Spleen (tissue), 11 donors: ENCODE measurements around the gene ATXN1. TPM values are rescaled to one million over a fixed set of nuclear protein-coding genes. Genes with fewer than 3 reads are reported as not detected.

Experiments
- DNase-seq: peaks from one replicate; pipeline ENCODE4 v3.0.0-alpha.2; 2020
- H3K27ac ChIP-seq, 8 donors: fragments of 200-600 bp; sonication (generic) in 7 of 8; 1 replicate in 4 of 8; 2 replicates in 4 of 8; pipeline versions ENCODE4 v1.5.0 to v1.8.0; 2016 to 2021; ENCODE audit warnings: inconsistent platforms in 4 of 8, mild to moderate bottlenecking in 4 of 8, moderate library complexity in 1 of 8
- H3K27me3 ChIP-seq, 7 donors: fragments of 200-600 bp; sonication (generic) in 6 of 7; replicated peaks in 1 of 7; 1 replicate in 4 of 7; 2 replicates in 3 of 7; pipeline versions ENCODE4 v1.5.0 to v1.8.0; 2016 to 2021; ENCODE audit warnings: inconsistent platforms in 3 of 7, mild to moderate bottlenecking in 1 of 7
- H3K36me3 ChIP-seq, 6 donors: fragments of 200-600 bp; sonication (generic) in 5 of 6; 1 replicate in 4 of 6; 2 replicates in 2 of 6; pipeline versions ENCODE4 v1.5.0 to v1.8.0; 2016 to 2021; ENCODE audit warnings: inconsistent platforms in 2 of 6
- H3K4me1 ChIP-seq, 6 donors: fragments of 200-600 bp; sonication (generic) in 5 of 6; 1 replicate in 3 of 6; 2 replicates in 3 of 6; pipeline versions ENCODE4 v1.5.0 to v1.8.0; 2016 to 2021; ENCODE audit warnings: inconsistent platforms in 3 of 6
- H3K4me3 ChIP-seq, 8 donors: fragments of 200-600 bp; sonication (generic) in 7 of 8; 1 replicate in 4 of 8; 2 replicates in 4 of 8; pipeline versions ENCODE4 v1.5.0 to v1.8.0; 2016 to 2021; ENCODE audit warnings: inconsistent platforms in 4 of 8, mild to moderate bottlenecking in 4 of 8, moderate library complexity in 2 of 8
- H3K9me3 ChIP-seq, 8 donors: fragments of 200-600 bp; sonication (generic) in 7 of 8; 1 replicate in 4 of 8; 2 replicates in 4 of 8; pipeline versions ENCODE4 v1.5.0 to v1.8.0; 2016 to 2021; ENCODE audit warnings: inconsistent platforms in 4 of 8
- POLR2A ChIP-seq, 3 donors: fragments of 450-650 bp; IDR thresholded peaks; one replicate each; pipeline ENCODE4 v1.5.1; 2017; ENCODE audit warnings: antibody characterized with exemption in 3 of 3, mild to moderate bottlenecking in 1 of 3
- POLR2AphosphoS5 ChIP-seq, 3 donors: sonication (generic); formaldehyde crosslinking; IDR thresholded peaks; one replicate each; pipeline ENCODE4 v1.5.1; 2017; ENCODE audit warnings: antibody characterized with exemption in 3 of 3
- WGBS, 5 donors: extraction: QIAGEN DNeasy Blood & Tissue Kit in 3 of 5; methylation state at CpG; one replicate each; pipeline versions ENCODE4 v1.1.5 to v1.1.7; 2013 to 2018; 5-methylcytosine and 5-hydroxymethylcytosine counted together
- intact Hi-C: fragments of 100-400 bp; cut with DNase I; formaldehyde crosslinking; loops from one replicate; pipeline ENCODE4 v1.15.0; 2023; ENCODE audit warnings: low total_unique reads
- polyA plus RNA-seq, 3 donors: library from polyadenylated mRNA; stranded (reverse); fragments of 200-250 nt; gene quantifications; one replicate each; pipeline ENCODE4 v1.2.1, GENCODE V29; 2013
- total RNA-seq, 7 donors: library from RNA; depleted of rRNA in 3 of 7; stranded (reverse); fragments of >200 nt in 3 of 7; fragmentation: NEBNext Ultra II Directional in 4 of 7; extraction: Animal tissue kit (Norgen Biotek cat#: 25700) in 4 of 7; gene quantifications; one replicate each; pipeline versions ENCODE4 v1.1.0 to v1.2.1, GENCODE V29; 2016 to 2021
- TF ChIP-seq, protein P1 (sequence below), 11 experiments: fragments of 200-600 bp in 7 of 11; fragments of 450-650 bp in 4 of 11; sonication (generic) in 4 of 11; IDR thresholded peaks in 8 of 11; conservative IDR thresholded peaks in 3 of 11; 1 replicate in 7 of 11; 2 replicates in 4 of 11; pipeline versions ENCODE4 v1.4.0 to v1.8.0; 2016 to 2021; ENCODE audit warnings: antibody characterized with exemption in 11 of 11, inconsistent platforms in 4 of 11, mild to moderate bottlenecking in 1 of 11
- donor health status: healthy with polysubstance abuse.
- donor health status: DM: no; HTN: no; CAD: no; lungs with moderate emphysema.
- donor health status: DM: no; HTN: no; CAD: no.
- donor health status: Bipolar disorder and iron deficiency.
- donor health status: healthy.
- donor health status: DM: no; HTN: no; CAD: no.
- donor health status: DM: yes; HTN: yes; CAD: no.

ATXN1 gene
- total and polyA plus RNA-seq, 10 donors = 3.5 to 123 (median 73.9) TPM

DNA sequence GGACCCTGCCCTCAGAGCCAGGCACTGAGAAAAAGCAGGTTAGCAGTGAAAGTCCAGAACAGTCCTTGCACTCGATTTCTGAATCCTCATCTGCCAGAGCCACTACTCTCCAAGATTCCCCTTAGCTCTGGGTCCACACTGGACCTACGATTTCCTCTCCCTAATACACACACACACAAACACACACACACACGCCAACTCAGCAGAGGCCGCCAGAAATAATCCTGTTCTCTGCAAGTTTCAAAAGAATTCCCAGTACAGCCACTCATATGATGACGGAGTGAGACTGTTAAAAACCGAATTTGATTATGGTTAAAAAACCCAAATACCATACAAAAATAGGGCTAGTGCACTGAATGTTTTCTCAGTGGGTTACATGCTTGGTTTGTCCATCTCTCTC lies 432.0 kb downstream of the ATXN1 start:
- H3K36me3 ChIP-seq = peaks cover 0 to 40% (median 23%) of the 10 kb centered on the region in 6 donors
- H3K27me3 ChIP-seq = no peaks in the 10 kb centered on the region
- H3K4me1 ChIP-seq = peaks cover 14 to 27% (median 18%) of the 10 kb centered on the region in 6 donors
- H3K9me3 ChIP-seq = no peaks in the 10 kb centered on the region
- H3K4me3 ChIP-seq = no peak overlapping the region
- TF ChIP-seq POLR2A (IDR thresholded peaks at IDR 0.05) = no peak
- TF ChIP-seq POLR2AphosphoS5 (IDR thresholded peaks at IDR 0.05) = no peak
- TF ChIP-seq, protein P1, sequence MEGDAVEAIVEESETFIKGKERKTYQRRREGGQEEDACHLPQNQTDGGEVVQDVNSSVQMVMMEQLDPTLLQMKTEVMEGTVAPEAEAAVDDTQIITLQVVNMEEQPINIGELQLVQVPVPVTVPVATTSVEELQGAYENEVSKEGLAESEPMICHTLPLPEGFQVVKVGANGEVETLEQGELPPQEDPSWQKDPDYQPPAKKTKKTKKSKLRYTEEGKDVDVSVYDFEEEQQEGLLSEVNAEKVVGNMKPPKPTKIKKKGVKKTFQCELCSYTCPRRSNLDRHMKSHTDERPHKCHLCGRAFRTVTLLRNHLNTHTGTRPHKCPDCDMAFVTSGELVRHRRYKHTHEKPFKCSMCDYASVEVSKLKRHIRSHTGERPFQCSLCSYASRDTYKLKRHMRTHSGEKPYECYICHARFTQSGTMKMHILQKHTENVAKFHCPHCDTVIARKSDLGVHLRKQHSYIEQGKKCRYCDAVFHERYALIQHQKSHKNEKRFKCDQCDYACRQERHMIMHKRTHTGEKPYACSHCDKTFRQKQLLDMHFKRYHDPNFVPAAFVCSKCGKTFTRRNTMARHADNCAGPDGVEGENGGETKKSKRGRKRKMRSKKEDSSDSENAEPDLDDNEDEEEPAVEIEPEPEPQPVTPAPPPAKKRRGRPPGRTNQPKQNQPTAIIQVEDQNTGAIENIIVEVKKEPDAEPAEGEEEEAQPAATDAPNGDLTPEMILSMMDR (IDR thresholded peaks at IDR 0.05 in 8 of 11, conservative IDR thresholded peaks at IDR 0.05 in 3 of 11) = no peak
- H3K27ac ChIP-seq = no peak overlapping the region
- DNase-seq = no peak
- WGBS, 5 donors = 65 to 84% (median 79%) methylated on average over 6 of the region's 6 CpGs
- intact Hi-C loops = no loop called here

DNA sequence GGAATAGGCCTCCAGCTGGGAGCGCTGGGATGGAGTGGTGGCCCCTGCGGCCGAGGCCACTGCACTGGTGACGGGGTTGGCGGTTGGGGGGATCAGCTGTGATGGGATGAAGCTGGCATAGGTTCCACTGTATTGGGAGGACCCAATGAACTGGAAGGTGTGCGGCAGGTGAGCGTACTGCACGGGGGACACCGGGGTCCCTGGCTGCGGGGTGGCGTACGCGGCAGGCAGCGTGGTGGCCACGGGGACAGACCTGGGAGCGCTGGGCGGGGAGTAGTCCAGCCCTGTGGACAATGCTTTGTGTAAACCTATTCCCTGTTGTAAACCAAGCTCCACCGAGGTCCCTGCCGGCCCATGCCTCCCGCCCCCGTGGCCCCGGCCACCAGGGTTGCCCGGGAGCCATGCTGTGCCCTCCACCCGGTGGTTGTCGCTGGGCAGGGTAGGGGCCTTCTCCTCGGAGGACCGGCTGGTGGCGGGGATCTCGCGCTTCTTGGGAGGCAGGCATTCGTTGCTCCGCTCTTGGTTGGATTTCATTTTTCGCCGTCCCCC lies 433.4 kb downstream of the ATXN1 start:
- Histone ChIP-seq H3K4me1 (peaks cover 16 to 37% (median 31%) of the 10 kb centered on the region in 6 donors), H3K27ac (no peak overlapping the region), H3K9me3 (no peaks in the 10 kb centered on the region), H3K36me3 (peaks cover 0 to 40% (median 23%) of the 10 kb centered on the region in 6 donors), H3K4me3 (no peak overlapping the region), H3K27me3 (no peaks in the 10 kb centered on the region)
- WGBS, 5 donors = 95 to 98% (median 97%) methylated on average over 26 to 34 of the region's 34 CpGs
- peak in 1 of 3 donors; percentile 34 for TF ChIP-seq POLR2AphosphoS5 (IDR thresholded peaks at IDR 0.05)
- TF ChIP-seq, protein P1 (IDR thresholded peaks at IDR 0.05 in 8 of 11, conservative IDR thresholded peaks at IDR 0.05 in 3 of 11) = no peak
- intact Hi-C loops = no loop called here
- DNase-seq = no peak

DNA sequence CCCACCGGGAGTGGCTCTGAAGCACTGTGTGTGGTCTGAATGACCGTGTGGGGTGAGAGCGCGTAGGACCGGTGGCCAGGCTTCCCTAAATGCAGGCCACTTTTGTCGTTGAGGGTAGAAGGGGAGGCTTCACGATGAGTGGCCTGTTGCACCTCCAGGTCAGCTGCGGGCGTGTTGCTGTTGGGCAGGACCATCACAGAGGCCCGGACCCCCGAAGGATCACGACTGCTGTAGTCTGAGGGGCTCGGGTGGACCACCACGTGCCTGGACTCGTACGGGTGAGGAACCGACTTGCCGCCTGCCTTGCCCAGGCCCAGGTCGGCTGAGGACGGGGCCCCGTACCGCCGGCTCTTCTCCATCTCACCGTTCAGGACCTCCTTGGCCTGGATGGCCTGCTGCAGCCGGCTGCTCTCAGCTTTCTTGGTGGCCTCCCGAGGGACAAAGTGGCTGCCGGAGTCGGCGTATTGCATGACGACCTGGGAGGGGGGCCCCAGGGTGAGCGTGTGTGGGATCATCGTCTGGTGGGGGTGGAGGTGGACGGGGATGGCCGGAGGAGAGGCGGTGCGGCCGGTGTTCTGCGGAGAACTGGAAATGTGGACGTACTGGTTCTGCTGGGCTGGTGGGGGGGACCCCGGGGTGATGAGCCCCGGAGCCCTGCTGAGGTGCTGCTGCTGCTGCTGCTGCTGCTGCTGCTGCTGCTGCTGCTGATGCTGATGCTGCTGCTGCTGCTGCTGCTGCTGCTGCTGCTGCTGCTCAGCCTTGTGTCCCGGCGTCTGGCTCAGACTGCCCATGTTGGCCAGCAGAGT lies 434.1 kb downstream of the ATXN1 start:
- intact Hi-C loops = no loop called here
- TF ChIP-seq POLR2AphosphoS5 (IDR thresholded peaks at IDR 0.05) (no peak), POLR2A (IDR thresholded peaks at IDR 0.05) (no peak)
- TF ChIP-seq, protein P1 (IDR thresholded peaks at IDR 0.05 in 8 of 11, conservative IDR thresholded peaks at IDR 0.05 in 3 of 11) = no peak
- Histone ChIP-seq H3K9me3 (no peaks in the 10 kb centered on the region), H3K36me3 (peaks cover 0 to 40% (median 23%) of the 10 kb centered on the region in 6 donors), H3K4me3 (no peak overlapping the region), H3K27ac (no peak overlapping the region), H3K4me1 (peaks cover 11 to 37% (median 32%) of the 10 kb centered on the region in 6 donors), H3K27me3 (no peaks in the 10 kb centered on the region)
- no peak for DNase-seq
- WGBS, 5 donors = 93 to 97% (median 97%) methylated on average over 36 to 43 of the region's 43 CpGs

DNA sequence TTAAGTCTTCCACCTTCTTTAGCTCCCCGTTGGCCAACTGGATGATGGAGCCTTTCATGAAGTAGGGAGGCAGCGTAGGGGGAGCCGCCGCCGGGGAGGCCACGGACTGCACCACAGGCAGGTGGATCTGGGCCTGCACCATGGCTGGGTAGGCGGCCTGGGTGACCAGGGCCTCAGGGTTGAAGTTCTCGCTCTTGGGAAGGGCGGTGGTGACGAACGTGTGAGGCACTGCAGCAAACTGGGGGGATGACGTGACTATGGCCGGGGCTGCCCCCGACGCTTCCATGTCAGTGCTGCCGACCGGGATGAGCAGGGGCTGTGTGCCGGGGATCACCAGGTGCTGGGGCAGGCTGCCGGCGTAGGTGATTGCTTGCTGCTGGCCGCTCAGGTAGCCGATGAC lies 434.7 kb downstream of the ATXN1 start:
- Histone ChIP-seq H3K9me3 (no peaks in the 10 kb centered on the region), H3K36me3 (peaks cover 0 to 46% (median 23%) of the 10 kb centered on the region in 6 donors), H3K27ac (no peak overlapping the region), H3K4me3 (no peak overlapping the region), H3K4me1 (peaks cover 5 to 37% (median 30%) of the 10 kb centered on the region in 6 donors), H3K27me3 (no peaks in the 10 kb centered on the region)
- no peak for DNase-seq
- WGBS, 5 donors = 95 to 99% (median 98%) methylated on average over 14 to 22 of the region's 22 CpGs
- intact Hi-C loops = no loop called here
- TF ChIP-seq POLR2AphosphoS5 (IDR thresholded peaks at IDR 0.05) = peak in 1 of 3 donors; percentile 26
- TF ChIP-seq, protein P1 (IDR thresholded peaks at IDR 0.05 in 8 of 11, conservative IDR thresholded peaks at IDR 0.05 in 3 of 11) = no peak
- TF ChIP-seq POLR2A (IDR thresholded peaks at IDR 0.05) = no peak
